Measurements from ENCODE around the gene CIRBP. TPM values are rescaled to one million over a fixed set of nuclear protein-coding genes. Genes with fewer than 3 reads are reported as not detected.

CIRBP gene
- total RNA-seq, 1 donor from 2014 or later: 421 TPM

DNA sequence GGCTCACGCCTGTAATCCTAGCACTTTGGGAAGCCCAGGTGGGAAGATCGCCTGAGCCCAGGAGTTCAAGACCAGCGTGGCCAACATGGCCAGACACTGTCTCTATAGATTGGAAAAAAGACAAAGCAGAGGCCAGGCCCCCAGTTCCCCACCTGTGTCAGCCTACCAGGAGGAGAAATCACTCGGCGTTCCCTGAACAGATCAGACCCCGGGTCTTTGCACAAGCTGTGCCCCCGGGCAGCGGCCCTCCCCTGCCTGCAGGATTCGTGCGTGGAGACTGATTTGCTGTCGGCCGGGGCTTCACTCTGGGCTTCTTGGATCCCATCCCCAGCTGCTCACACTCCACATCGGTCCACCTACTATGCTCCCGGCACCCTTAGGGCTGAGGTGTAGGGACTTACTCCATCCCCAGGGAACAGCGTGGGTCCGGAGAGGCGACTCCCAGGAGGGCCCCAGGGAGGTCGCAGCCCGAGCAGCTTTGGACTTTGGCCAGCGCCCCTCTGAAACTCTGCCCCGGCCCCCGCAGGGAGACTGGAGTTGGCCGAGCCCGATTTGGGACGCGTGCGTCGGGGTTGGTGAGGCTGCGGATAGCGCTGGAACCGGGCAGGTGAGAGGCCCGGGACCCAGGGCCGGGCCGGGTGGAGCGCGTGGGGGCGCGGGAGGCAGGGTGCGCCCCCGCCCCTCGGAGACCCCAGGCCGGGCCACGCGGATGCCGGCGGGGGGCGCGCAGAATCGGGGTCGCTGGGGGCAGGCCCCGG lies 16.0 kb downstream of the CIRBP start:
- H3K4me1 Mint-ChIP-seq: peaks cover 9% of the 10 kb centered on the region
- no peaks in the 10 kb centered on the region for H3K9me3 Mint-ChIP-seq
- TF ChIP-seq, protein P1, sequence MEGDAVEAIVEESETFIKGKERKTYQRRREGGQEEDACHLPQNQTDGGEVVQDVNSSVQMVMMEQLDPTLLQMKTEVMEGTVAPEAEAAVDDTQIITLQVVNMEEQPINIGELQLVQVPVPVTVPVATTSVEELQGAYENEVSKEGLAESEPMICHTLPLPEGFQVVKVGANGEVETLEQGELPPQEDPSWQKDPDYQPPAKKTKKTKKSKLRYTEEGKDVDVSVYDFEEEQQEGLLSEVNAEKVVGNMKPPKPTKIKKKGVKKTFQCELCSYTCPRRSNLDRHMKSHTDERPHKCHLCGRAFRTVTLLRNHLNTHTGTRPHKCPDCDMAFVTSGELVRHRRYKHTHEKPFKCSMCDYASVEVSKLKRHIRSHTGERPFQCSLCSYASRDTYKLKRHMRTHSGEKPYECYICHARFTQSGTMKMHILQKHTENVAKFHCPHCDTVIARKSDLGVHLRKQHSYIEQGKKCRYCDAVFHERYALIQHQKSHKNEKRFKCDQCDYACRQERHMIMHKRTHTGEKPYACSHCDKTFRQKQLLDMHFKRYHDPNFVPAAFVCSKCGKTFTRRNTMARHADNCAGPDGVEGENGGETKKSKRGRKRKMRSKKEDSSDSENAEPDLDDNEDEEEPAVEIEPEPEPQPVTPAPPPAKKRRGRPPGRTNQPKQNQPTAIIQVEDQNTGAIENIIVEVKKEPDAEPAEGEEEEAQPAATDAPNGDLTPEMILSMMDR (conservative IDR thresholded peaks at IDR 0.05): no peak
- H3K27ac Mint-ChIP-seq (ENCODE audit: unreplicated experiment): peak overlapping the region; percentile 19
- H3K4me3 Mint-ChIP-seq: peak overlapping the region; percentile 85
- no peaks in the 10 kb centered on the region for H3K36me3 Mint-ChIP-seq (ENCODE audit: low read depth)
- H3K27me3 Mint-ChIP-seq (ENCODE audit: low read depth): peaks cover 13% of the 10 kb centered on the region
- DNase-seq (ENCODE audit: low read depth, low spot score): no peak

DNA sequence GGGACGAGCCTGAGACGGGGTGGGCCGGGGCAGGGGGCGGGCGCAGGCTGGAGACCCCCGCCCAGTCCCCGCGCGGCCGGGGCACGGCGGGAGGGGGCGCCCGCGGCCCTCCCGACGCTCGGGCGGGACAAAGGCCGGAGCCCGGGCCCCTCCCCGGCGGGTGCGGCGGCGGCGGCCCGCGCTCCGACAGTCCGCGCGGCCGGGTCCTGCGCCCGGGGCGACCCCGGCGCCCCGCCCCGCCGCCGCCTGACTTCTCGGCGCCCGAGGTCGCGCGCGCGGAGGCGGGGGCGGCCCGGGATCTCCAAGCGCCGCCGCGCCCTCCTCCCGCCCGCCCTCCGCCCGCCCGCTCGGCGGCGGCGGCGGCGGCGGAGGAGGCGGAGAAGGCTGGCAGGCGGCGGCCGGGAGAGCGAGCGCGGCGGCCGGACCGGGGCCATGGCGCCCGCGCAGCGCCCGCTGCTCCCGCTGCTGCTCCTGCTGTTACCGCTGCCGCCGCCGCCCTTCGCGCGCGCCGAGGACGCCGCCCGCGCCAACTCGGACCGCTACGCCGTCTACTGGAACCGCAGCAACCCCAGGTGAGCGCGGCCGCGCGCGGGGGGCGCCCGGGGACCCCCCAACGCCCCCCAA lies 16.7 kb downstream of the CIRBP start, which contains the start of gene EFNA2:
Gene EFNA2 (plus strand): TSS at position 137 of the 624 bp plus-strand sequence. CDS start 296 bp downstream, at position 433.
- Mint-ChIP-seq H3K4me1 (peaks cover 8% of the 10 kb centered on the region), H3K9me3 (no peaks in the 10 kb centered on the region), H3K27ac (ENCODE audit: unreplicated experiment) (peak within 1 kb of the TSS; percentile 19), H3K27me3 (ENCODE audit: low read depth) (peaks cover 13% of the 10 kb centered on the region), H3K36me3 (ENCODE audit: low read depth) (no peaks in the 10 kb centered on the region), H3K4me3 (peak within 1 kb of the TSS; percentile 86)
- no peak for DNase-seq (ENCODE audit: low read depth, low spot score)
- TF ChIP-seq, protein P1 (conservative IDR thresholded peaks at IDR 0.05): no peak

DNA sequence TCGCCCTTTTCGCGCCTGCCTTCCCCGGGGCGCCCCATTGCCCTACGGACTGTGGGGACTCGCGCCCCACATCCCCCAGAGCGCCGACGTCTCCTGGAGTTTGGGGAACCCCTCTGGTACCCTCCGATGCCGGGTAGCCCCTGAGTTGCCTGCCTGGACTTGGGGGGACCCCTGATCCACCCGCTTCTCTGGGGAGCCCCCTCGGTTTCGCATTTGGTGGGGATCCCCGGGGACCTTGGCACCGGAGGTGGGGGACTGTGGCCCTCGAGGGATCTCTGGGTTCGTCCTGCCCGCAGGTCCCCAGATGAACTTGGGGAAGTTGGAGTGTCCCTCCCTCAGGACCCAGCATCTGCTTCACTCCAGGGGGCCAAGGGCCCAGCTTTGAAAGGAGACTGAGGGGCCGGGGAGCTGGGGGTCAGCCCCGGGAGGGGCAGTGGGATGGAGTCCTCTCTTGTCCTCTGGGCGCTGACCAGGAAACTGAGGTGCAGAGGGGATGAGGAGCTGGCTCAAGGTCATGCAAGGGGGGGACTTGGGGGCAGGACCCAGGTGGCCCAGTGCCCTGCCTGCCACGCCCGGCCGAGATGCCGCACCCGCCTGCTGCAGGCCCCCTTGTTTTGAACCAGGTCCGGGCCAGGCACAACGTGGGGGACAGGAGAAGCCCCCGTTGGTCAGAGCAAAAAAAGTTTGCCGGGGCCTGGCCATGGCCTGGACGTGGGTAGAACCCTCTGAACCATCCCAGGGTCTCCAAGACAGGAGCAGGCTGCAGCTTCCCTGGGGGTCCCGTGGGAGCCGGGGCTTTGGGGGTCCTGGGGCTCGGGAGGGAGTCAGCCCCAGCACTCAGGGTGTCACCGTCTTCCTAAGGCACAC lies 17.6 kb downstream of the CIRBP start:
- DNase-seq (ENCODE audit: low read depth, low spot score): no peak
- H3K27me3 Mint-ChIP-seq (ENCODE audit: low read depth): peaks cover 11% of the 10 kb centered on the region
- TF ChIP-seq, protein P1 (conservative IDR thresholded peaks at IDR 0.05): no peak
- H3K9me3 Mint-ChIP-seq: no peaks in the 10 kb centered on the region
- H3K27ac Mint-ChIP-seq (ENCODE audit: unreplicated experiment): no peak overlapping the region
- peak overlapping the region; percentile 86 for H3K4me3 Mint-ChIP-seq
- no peaks in the 10 kb centered on the region for H3K36me3 Mint-ChIP-seq (ENCODE audit: low read depth)
- peaks cover 8% of the 10 kb centered on the region for H3K4me1 Mint-ChIP-seq

DNA sequence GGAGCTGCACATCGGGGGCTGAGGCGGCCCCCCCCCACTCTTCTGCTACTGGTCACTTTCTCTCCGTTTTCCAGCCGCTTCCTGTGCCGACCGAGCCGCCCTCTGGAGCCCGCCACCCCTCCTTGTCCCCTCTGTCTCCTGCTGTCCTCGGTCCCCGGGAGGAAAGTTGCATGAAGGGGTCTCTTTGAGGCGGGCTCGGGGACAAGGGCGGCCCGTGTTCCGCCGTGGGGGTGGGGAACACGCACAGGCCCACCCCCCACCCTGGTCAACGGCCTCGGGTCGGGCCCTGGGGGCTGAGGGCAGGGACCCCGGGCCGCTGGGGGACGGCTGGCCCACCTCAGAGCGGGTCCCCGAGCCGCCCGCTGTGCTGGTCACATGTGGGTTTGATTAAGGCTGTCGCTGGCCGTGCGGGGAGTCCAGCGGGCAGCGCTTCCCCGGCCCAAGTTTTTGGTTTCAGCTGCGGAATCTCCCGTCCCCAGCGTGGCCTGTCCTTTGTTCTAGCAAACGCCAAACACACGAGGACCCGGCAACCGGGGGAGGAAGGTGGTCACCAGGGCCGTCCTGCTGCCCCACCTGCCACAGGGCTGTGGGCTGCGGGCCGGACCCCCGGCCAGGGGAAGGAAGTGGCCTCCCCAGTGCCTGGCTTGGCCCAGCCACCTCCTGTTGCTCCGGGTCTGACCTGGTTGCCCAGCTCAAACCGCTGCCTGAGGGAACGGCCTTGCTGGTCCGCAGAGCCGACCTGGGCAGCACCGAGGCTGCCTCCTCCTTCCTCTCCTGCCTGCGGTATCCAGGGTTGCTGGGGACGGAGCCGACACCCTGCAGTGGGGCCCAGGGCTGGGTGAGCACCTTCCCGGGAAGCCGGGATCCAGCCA lies 18.5 kb downstream of the CIRBP start:
- Mint-ChIP-seq H3K27me3 (ENCODE audit: low read depth) (peaks cover 11% of the 10 kb centered on the region), H3K27ac (ENCODE audit: unreplicated experiment) (no peak overlapping the region)
- TF ChIP-seq, protein P1 (conservative IDR thresholded peaks at IDR 0.05): no peak

More for the DNA sequence above, 18.5 kb downstream of the CIRBP start:
- Mint-ChIP-seq H3K4me1 (peaks cover 8% of the 10 kb centered on the region), H3K9me3 (no peaks in the 10 kb centered on the region), H3K4me3 (peak overlapping the region; percentile 72), H3K36me3 (ENCODE audit: low read depth) (no peaks in the 10 kb centered on the region)
- no peak for DNase-seq (ENCODE audit: low read depth, low spot score)

Measured in neural crest cell (in vitro differentiated cells).